ENCODE measurements around the gene TP53INP2.
"Not testable (repeated sequence)": the region's sequence is repeated elsewhere in the genome, so short reads cannot be mapped to it uniquely, and the experiment has no call there.

TP53INP2 gene

DNA sequence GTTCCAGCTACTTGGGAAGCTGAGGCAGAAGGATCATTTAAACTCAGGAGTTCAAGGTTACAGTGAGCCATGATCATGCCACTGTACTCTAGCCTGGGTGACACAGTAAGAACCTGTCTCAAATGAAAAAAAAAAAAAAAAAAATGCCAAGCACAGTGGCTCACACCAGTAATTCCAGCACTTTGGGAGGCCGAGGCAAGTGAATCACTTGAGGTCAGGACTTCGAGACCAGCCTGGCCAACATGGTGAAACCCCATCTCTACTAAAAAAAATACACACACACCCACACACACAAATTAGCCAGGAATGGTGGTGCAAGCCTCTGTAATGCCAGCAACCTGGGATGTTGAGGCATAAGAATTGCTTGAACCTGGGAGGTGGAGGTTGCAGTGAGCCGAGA lies 18.4 kb downstream of the TP53INP2 start:
- DNase-seq (ENCODE audit: low read depth), result not testable (repeated sequence)

DNA sequence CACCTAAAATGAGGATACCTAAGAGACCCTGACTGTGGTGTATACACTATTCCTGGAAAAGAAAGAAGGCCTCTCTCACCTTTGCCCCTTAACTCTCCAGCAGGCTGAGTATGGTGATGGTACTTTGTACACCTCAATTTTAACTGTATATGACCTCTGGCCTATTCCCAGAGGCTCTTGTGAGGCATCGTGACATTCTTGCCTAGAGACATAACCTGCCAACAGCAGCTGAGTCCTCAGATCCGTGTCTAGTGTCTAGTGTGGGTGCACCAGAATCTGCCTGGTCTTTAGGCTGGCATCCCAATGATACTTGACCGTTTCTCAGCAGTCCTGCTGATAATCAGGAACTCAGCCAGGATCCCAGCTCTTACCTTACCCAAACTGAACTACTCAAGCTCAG lies 20.0 kb downstream of the TP53INP2 start:
- no peak for DNase-seq (ENCODE audit: low read depth)

- no peak for DNase-seq (ENCODE audit: low read depth)
Observed at GRCh38 chr20:34729416-34729815, 25.3 kb downstream of the TP53INP2 start.

DNA sequence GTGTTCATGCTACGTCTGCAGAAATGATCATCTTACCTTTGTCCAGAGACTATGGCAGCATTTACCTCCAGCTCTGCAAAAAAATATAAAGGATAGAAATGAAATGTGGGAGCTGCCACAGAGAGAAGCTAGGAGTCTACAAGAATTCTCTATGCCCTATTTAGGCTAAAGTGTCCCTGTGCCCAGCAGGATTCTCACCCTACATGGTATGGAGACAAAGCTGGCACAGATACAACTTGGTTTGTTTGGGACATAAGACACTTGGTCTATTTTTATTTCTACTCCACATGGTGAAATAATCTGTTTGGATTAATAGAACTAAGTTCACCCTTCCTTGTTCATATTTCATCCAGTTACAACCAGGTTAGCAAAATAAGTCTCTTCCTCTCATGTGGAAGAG lies 28.4 kb downstream of the TP53INP2 start:
- no peak for DNase-seq (ENCODE audit: low read depth)

DNA sequence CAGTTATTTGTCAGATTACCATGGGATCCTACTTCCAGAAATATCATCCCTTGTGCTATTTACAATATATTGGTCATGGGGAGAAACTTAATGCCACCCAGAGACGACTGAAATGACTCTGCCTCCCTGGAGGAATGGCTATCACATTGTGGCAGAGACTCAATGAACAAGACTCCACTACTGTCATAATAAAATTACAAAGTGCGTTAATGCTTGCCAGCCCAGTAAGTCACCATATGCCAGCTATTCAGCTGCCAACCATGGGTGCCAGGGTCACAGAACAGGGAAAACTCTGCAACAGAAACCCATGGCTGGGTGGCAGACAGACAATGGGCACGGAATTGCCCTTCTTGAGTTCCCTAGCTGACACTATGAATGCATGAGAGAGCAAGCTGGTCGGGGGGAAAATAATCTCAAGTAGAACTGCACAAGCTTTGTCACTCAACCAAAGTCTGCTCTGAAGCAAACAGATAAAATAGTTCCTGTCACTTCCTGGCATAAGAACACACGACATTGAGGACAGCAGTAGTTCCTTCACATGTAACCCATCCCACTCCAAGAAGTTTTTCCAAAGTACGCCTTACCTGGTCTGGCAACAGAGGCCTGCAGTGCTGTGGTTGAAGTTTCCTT lies 32.1 kb downstream of the TP53INP2 start:
- DNase-seq (ENCODE audit: low read depth), result no peak

GRCh38 chr20:34743039-34743438 lies 38.9 kb downstream of the TP53INP2 start:
- no peak for DNase-seq (ENCODE audit: low read depth)

GRCh38 chr20:34744340-34744739 lies 40.2 kb downstream of the TP53INP2 start:
- no peak for DNase-seq (ENCODE audit: low read depth)

DNA sequence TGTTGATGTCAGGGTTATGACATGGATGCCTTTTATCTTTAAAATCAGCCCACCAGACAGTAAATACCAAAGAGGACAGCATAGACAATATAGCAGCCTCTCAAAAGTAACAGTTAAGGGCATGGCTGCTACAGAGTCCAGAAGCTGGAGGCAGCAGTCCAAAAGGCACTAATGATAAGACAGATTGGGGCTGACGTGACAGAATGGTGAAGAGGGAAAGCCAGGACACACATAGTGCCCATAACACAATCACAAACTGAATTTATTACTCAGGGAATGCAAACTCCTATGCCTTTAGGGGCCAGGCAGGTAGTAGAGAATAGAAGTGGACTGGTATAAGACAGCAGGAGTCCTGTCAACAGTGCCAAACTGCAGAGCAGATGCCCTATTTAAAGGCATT lies 40.7 kb downstream of the TP53INP2 start:
- DNase-seq (ENCODE audit: low read depth), result no peak

DNA sequence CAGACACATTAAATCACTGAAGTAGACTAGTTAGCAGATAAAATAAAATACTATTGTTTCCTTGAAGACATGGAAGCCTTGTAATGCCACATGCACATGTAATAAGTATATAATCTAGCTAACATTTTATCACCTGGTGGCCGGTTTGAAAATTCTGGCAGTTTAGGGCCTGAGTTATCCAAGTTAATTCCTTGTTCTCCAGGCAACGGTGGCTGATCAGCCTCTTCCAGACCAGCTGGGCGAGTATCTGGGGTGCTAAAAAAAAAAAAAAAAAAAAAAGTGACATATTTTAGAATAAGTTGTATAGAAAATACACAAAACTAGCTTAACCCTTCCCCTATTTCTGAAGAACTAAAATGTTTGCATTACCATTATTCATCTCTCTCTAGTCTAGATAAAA lies 42.5 kb downstream of the TP53INP2 start:
- DNase-seq (ENCODE audit: low read depth), result no peak

GRCh38 chr20:34747479-34747878 lies 43.3 kb downstream of the TP53INP2 start:
- no peak for DNase-seq (ENCODE audit: low read depth)

GRCh38 chr20:34748709-34749108 lies 44.6 kb downstream of the TP53INP2 start:
- DNase-seq (ENCODE audit: low read depth), result no peak

DNA sequence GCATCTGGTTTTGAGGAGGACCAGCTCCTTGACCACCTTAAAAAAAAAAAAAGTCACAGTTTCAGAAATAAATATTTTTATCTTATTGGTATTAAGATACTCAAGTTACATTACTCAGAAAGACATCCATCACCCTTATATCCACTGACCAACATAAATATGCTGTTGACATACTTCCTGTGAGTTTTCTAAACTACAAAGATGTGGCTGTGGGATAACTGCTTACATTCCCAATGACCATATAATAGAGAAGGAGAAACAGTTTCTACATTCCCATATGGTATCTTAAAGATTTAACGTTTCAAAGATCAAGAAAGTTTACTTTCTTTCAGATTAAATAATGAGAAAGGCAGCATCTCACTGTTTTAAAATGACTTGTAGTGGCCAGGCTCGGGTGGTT lies 46.3 kb downstream of the TP53INP2 start:
- no peak for DNase-seq (ENCODE audit: low read depth)

GRCh38 chr20:34751453-34751852 lies 47.3 kb downstream of the TP53INP2 start:
- no peak for DNase-seq (ENCODE audit: low read depth)

- no peak for DNase-seq (ENCODE audit: low read depth)
Observed at GRCh38 chr20:34753706-34754461, 49.7 kb downstream of the TP53INP2 start.

DNA sequence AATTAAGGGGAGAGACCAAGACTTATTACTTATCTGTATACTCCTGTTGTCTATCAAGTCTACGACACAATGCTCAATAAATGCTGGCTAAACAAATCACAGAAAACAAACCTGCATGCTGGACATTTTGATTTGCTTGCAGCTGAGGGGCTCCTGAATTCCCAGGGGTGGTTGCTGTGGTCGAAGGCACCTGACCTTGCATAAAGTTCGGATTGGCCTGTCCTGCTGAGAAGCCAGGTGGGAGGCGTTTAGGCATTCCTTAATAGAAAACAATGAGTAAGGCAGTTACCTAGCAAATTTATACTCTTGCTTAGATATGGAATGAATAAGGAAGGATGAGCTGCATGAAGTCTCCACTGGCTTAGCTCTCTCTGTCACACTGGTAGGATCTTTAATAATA lies 50.5 kb downstream of the TP53INP2 start:
- no peak for DNase-seq (ENCODE audit: low read depth)

GRCh38 chr20:34755367-34755766 lies 51.2 kb downstream of the TP53INP2 start:
- DNase-seq (ENCODE audit: low read depth), result no peak

DNA sequence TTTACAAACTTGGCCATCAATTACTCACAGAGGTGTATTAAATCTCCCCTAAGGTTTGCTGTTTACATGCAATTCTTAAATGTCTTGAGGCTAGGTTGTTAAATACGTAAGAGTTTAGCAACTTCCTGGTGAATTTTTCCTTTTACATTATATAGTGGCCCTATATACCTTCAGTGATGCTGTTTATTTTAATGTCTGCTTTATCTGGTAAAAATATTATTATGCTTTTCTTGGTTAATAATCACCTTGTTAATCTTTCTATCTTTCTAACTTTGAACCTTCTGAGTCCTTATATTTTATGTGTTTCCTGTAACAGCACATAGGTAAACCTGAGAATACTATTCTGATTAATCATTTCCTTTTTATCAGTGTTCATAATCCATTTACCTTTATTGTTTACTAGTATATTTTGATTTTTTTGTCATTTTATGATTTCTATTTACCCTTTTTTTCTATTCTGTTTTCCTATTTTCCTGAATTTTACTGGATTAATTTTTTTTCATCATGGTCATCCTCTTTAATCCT lies 57.9 kb downstream of the TP53INP2 start:
- no peak for DNase-seq (ENCODE audit: low read depth)
